Ishikawa (cell line): ENCODE data around the gene NMRAL1.

Source experiments
- CREB1 ChIP-seq: IDR thresholded peaks from 2 replicates; pipeline ENCODE4 v1.6.1; 2012; ENCODE audit warnings: low read depth
- EP300 ChIP-seq: IDR thresholded peaks from 2 replicates; pipeline ENCODE4 v1.6.1; 2012; ENCODE audit warnings: borderline replicate concordance
- FOXM1 ChIP-seq: IDR thresholded peaks from 2 replicates; pipeline ENCODE4 v1.6.1; 2012; ENCODE audit warnings: low read depth, borderline replicate concordance
- RAD21 ChIP-seq: IDR thresholded peaks from 2 replicates; pipeline ENCODE4 v1.6.1; 2012; ENCODE audit warnings: low read depth
- REST ChIP-seq: IDR thresholded peaks from 2 replicates; pipeline ENCODE4 v1.6.1; 2012; ENCODE audit warnings: low read depth, mild to moderate bottlenecking
- TAF1 ChIP-seq: IDR thresholded peaks from 2 replicates; pipeline ENCODE4 v1.6.1; 2012; ENCODE audit warnings: low read depth, mild to moderate bottlenecking
- YY1 ChIP-seq: IDR thresholded peaks from 2 replicates; pipeline ENCODE4 v1.6.1; 2012; ENCODE audit warnings: low read depth

GRCh38 chr16:4523686-4524085 lies 49.3 kb upstream of the NMRAL1 start:
- TF ChIP-seq RAD21 (no peak), CREB1 (no peak), FOXM1 (no peak), REST (no peak), TAF1 (no peak), YY1 (no peak), EP300 (no peak)
